GM21737 (cell line): ENCODE measurements around the gene HCFC1R1.

Experiments used
- ATAC-seq: cut with Tn5 transposase; IDR thresholded peaks from one replicate; pipeline ENCODE4 v1.9.1; 2021; ENCODE audit warnings: mild to moderate bottlenecking, moderate library complexity; ENCODE audit not compliant: unreplicated experiment

HCFC1R1 gene

GRCh38 chr16:2979669-2980226, 44.0 kb downstream of the HCFC1R1 start:
- ATAC-seq = no peak

- ATAC-seq = no peak
Observed at GRCh38 chr16:2977440-2977839, 46.3 kb downstream of the HCFC1R1 start.

GRCh38 chr16:2976673-2977072, 47.1 kb downstream of the HCFC1R1 start:
- no peak for ATAC-seq

- ATAC-seq = no peak
Observed at GRCh38 chr16:2976201-2976600, 47.5 kb downstream of the HCFC1R1 start.

- no peak for ATAC-seq
Observed at GRCh38 chr16:2975161-2975795, 48.5 kb downstream of the HCFC1R1 start.

GRCh38 chr16:2974319-2975056, 49.3 kb downstream of the HCFC1R1 start:
- no peak for ATAC-seq

- ATAC-seq = no peak
Observed at GRCh38 chr16:2973605-2974318, 50.0 kb downstream of the HCFC1R1 start.

- ATAC-seq = no peak
Observed at GRCh38 chr16:2973093-2973492, 50.6 kb downstream of the HCFC1R1 start.
